ENCODE data around the gene OR52H1. TPM values are rescaled to one million over a fixed set of nuclear protein-coding genes. Genes with fewer than 3 reads are reported as not detected.

Gene OR52H1
- total and polyA plus RNA-seq, 10 of the 15 experiments (the other 5 are each of a cell fraction or from before 2014, with no cell fraction given) = 0.06 to 0.40 (median 0.23) TPM; not detected in 4

- Histone ChIP-seq H3K27me3 (replicated peaks in 1 of 2; ENCODE audit: control insufficient read depth in 2 of 2, insufficient read depth in 2 of 2, low read length in 1 of 2) (no peaks in the 10 kb centered on the region; a peak in 1 of 4 replicates), H3K36me3 (ENCODE audit: control insufficient read depth in 2 of 2, insufficient read depth in 2 of 2, low read length in 1 of 2) (no peaks in the 10 kb centered on the region), H3K27ac (ENCODE audit: control insufficient read depth, insufficient read depth) (no peak within 1 kb of the TSS), H2AFZ (ENCODE audit: control insufficient read depth, low read depth, low read length) (no peak within 1 kb of the TSS), H4K20me1 (ENCODE audit: control insufficient read depth, insufficient read depth) (no peaks in the 10 kb centered on the region), H3K79me2 (ENCODE audit: control insufficient read depth, insufficient read depth, low read length) (no peaks in the 10 kb centered on the region), H3K9me3 (replicated peaks; ENCODE audit: control insufficient read depth, insufficient read depth, low read length) (no peaks in the 10 kb centered on the region), H3K9ac (ENCODE audit: control insufficient read depth, insufficient read depth, low read length) (no peak within 1 kb of the TSS), H3K4me2 (ENCODE audit: control insufficient read depth, insufficient read depth) (no peak within 1 kb of the TSS), H3K4me3 (no peak within 1 kb of the TSS), H3K4me1 (ENCODE audit: control insufficient read depth, insufficient read depth, low read length) (no peaks in the 10 kb centered on the region)
- ATAC-seq (no peak), DNase-seq (ENCODE audit: low read depth, low spot score) (no peak), FAIRE-seq (no peak)
- ChIA-PET CTCF (interaction anchor here (1.6 kb wide), 1 partner anchor 10 kb away, joined by 4 read pairs; no protein-coding TSS in a partner anchor), POLR2A (no interaction called here), SMC1A (ENCODE audit: uncharacterized antibody, unreplicated experiment) (interaction anchor here (0.6 to 0.7 kb wide), 2 partner anchors 10 to 202 kb away, joined by 3 read pairs; no protein-coding TSS in a partner anchor), RAD21 (ENCODE audit: unreplicated experiment) (no interaction called here)
- intact Hi-C loops (cut with micrococcal nuclease; ENCODE audit: unreplicated experiment) (no loop called here), in situ Hi-C loops (cut with MboI) (no loop called here)
- no TSS peak for BruUV-seq (replicated peaks)
- TF ChIP-seq HSF1 (IDR thresholded peaks at IDR 0.05; ENCODE audit: low read depth, low read length) = no peak
- WGBS (ENCODE audit: insufficient coverage, insufficient replicate concordance, low lambda C conversion rate, missing lambda C conversion rate) = 0% methylated on average over 4 of the region's 4 CpGs
These were observed 38.5 kb downstream of the OR52H1 start, which contains the start of gene UBQLN3 for GRCh38 chr11:5509803-5510202. UBQLN3 (minus strand) TSS chr11:5509957; CDS start chr11:5509558, 399 bp downstream.

GRCh38 chr11:5508605-5509004 lies 39.7 kb downstream of the OR52H1 start:
- Histone ChIP-seq H3K27ac (ENCODE audit: control insufficient read depth, insufficient read depth) (no peak overlapping the region), H3K79me2 (ENCODE audit: control insufficient read depth, insufficient read depth, low read length) (no peaks in the 10 kb centered on the region), H4K20me1 (ENCODE audit: control insufficient read depth, insufficient read depth) (no peaks in the 10 kb centered on the region), H3K27me3 (replicated peaks in 1 of 2; ENCODE audit: control insufficient read depth in 2 of 2, insufficient read depth in 2 of 2, low read length in 1 of 2) (no peaks in the 10 kb centered on the region; a peak in 1 of 4 replicates), H3K9me3 (replicated peaks; ENCODE audit: control insufficient read depth, insufficient read depth, low read length) (no peaks in the 10 kb centered on the region), H3K36me3 (ENCODE audit: control insufficient read depth in 2 of 2, insufficient read depth in 2 of 2, low read length in 1 of 2) (no peaks in the 10 kb centered on the region), H2AFZ (ENCODE audit: control insufficient read depth, low read depth, low read length) (no peak overlapping the region), H3K4me3 (no peak overlapping the region), H3K9ac (ENCODE audit: control insufficient read depth, insufficient read depth, low read length) (no peak overlapping the region), H3K4me1 (ENCODE audit: control insufficient read depth, insufficient read depth, low read length) (no peaks in the 10 kb centered on the region), H3K4me2 (ENCODE audit: control insufficient read depth, insufficient read depth) (no peak overlapping the region)
- 61% methylated on average over 8 of the region's 8 CpGs for WGBS (ENCODE audit: insufficient coverage, insufficient replicate concordance, low lambda C conversion rate, missing lambda C conversion rate)
- ATAC-seq (no peak), DNase-seq (ENCODE audit: low read depth, low spot score) (no peak), FAIRE-seq (no peak)
- ChIA-PET SMC1A (ENCODE audit: uncharacterized antibody, unreplicated experiment) (no interaction called here), CTCF (interaction anchor here (1.3 to 1.6 kb wide), 2 partner anchors 11 to 13 kb away, joined by 3 to 4 read pairs; no protein-coding TSS in a partner anchor), RAD21 (ENCODE audit: unreplicated experiment) (no interaction called here), POLR2A (no interaction called here)
- intact Hi-C loops (cut with micrococcal nuclease; ENCODE audit: unreplicated experiment) = no loop called here
- TF ChIP-seq FOXM1 (IDR thresholded peaks at IDR 0.05; ENCODE audit: low read depth, low read length) (no peak), CHD2 (IDR thresholded peaks at IDR 0.05; ENCODE audit: borderline replicate concordance, low read depth, low read length) (no peak), NFYA (IDR thresholded peaks at IDR 0.05; ENCODE audit: borderline replicate concordance, low read depth, low read length) (no peak), EZH2 (IDR thresholded peaks at IDR 0.05; ENCODE audit: borderline replicate concordance, control insufficient read depth, low read depth, low read length) (no peak), RAD21 (IDR thresholded peaks at IDR 0.05; ENCODE audit: insufficient read depth, low read depth, low read length) (no peak)
- BruUV-seq (replicated peaks) = no TSS peak
- in situ Hi-C loops (cut with MboI) = no loop called here
